ENCODE data around the gene GALE.
A peak's percentile ranks its signal among the peaks of the same experiment; 100 is the strongest.
"Not testable (repeated sequence)": the region's sequence is repeated elsewhere in the genome, so short reads cannot be mapped to it uniquely, and the experiment has no call there.

GALE gene

DNA sequence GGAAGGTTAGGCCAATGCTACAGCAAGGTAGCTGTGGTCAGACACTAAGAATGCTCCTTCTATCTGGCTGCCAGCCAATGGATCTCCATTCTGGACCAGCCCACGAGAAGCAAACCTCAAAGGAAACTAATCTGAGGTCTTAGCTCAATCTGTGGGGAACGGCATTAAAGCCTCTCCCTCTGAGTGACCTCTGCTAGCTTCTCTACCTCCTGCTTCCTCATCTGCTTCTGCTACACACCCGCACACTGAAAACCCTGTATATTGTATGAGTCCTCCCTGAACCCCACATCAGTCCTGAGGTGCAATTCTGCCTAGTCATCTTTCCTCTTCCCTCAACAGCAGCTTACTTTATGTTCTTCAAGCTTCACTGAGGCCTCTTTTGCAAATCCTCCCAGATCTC, 6.9 kb upstream of the GALE start:
- no peak for DNase-seq

DNA sequence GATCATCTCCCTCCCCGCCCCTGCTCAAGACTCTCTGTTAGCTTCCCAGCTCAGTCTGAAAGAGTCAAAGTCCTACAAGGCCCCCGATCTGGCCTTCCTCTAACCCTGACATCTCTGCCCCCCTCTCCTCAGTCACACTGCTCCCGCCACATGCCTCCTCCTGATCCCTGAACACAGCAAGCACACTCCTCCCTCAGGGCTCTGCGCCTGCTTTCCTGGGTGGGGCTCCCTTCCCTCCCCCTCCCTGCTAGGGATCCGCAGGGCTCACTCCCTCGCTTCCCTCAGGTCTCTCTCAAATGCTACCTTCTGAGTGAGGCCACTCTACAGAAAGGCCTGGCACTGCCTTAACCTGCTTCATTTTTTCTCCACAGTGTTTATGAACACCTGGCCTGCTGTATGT, 5.7 kb upstream of the GALE start:
- no peak for DNase-seq

DNA sequence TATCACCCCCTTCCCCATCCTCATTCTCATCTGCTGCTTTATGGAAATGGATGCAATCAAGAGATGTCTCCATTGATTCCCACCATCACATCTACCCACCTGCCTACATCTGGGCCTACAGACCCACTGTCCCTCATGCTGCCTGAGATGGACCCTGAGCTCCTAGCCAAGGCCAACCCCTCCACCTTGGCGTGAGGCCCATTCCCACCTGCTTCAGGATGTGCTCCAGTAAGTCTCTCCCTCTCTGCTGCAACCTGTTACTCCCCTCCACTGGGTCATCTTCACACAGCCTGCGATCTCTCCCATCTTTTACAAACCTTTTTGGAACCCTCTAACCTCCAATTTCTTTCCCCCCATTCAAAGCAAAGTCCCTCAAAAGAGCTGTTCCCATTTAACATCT, 4.5 kb upstream of the GALE start:
- no peak for DNase-seq

DNA sequence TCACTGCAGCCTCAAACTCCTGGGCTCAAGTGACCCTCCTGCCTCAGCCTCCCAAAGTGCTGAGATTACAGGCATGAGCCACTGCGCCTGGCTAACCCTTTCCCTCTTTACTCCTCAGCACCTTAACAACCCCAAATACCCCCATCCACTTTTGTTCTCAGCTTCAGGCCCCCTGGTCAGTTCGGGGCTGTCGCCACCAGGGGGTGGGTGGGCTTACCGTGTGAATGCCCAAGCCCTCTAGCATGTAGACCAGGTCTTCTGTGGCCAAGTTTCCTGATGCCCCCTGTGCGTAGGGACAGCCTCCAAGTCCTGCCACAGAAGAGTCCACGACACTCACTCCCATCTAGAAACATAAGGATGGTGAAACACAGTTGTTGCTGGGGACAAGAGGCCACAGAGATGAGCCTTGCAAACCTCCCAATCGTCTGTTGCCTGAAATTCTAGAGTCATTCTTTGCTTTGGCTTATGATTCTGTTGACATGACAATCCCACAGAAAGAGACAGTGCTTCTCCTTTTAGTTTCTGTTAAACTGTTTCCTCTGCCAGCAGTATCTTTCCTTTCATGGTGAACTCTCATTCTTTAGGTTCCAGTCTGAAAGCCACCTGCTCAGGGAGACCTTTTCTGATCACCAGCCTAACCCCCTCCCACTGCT, 3.8 kb upstream of the GALE start:
- DNase-seq: no peak

DNA sequence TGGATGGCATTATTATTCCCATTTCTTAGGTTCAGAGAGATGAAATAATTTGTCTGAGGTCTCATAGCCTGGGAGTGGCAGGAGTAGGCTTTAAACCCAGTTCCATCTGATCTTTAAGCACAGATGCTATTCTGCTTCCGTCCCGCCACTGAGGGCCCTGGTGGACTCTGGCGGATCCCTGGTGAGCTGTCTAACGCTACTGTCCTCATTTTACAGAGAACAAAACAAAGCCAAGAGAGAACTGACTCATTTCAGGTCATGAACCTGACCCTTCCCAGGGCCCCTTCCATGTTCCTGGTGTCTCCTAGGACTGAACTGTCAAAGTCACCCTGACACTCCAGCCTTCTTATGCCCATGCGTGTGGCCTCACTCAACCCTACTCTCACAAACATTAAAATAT, 3.1 kb upstream of the GALE start:
- no peak for DNase-seq

DNA sequence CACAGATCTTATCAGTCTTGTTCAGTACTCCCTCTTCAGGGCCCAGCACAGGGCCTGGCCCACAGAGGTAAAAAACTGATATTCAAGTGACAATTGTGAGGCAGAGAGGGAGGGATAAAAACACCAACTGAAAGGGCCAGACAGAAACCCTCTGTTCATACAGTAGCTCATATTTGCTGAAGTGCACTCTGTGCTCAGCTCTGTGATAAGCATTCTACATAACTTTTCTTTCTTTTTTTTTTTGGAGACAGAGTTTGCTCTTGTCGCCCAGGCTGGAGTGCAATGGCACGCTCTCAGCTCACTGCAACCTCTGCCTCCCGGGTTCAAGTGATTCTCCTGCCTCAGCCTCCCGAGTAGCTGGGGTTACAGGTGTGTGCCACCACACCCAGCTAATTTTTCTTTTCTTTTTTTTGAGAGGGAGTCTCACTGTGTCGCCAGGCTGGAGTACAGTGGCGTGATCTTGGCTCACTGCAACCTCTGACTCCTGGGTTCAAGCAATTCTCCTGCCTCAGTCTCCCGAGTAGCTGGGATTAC, 2.3 kb upstream of the GALE start:
- not testable (repeated sequence) for DNase-seq

DNA sequence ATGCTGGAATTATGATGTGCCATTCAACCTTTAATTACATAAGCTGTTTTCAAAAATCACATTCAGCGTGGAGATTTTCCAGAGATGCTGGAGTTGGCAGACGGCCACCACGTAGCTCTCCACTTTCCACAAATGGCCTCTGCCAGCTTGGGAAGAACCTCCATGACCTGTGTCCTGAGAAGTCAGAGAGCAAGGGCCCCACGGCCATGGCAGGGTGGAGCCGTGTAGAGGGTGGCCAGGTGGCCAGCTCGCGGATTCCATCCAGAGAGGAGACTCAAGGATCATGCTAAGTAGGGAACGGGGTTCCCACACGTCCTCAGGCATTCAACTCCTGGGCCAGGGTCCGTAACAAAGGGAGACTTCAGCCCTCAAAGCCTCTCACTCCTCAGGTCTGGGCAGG, 1.3 kb upstream of the GALE start:
- no peak for DNase-seq

DNA sequence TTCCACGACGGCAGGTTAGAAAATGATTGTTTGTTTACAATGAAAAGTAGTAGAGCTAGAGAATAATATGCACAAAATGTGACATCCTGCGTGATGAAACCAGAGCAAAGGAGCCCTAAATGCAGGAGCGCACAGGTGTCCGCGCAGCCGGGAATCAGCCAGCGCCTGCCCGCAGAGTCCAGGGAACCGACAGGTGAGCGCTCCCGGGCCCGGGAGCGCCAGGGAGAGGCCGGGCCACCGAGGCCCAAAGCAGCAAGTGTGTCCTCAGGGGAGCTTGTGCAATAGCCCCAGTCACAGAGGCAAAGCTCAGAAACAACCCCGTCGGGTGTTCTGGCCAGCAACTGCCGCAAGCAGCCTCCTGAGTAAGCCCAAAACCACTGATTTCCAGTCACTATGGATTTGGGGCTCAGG, 789 bp upstream of the GALE start:
- DNase-seq: no peak

DNA sequence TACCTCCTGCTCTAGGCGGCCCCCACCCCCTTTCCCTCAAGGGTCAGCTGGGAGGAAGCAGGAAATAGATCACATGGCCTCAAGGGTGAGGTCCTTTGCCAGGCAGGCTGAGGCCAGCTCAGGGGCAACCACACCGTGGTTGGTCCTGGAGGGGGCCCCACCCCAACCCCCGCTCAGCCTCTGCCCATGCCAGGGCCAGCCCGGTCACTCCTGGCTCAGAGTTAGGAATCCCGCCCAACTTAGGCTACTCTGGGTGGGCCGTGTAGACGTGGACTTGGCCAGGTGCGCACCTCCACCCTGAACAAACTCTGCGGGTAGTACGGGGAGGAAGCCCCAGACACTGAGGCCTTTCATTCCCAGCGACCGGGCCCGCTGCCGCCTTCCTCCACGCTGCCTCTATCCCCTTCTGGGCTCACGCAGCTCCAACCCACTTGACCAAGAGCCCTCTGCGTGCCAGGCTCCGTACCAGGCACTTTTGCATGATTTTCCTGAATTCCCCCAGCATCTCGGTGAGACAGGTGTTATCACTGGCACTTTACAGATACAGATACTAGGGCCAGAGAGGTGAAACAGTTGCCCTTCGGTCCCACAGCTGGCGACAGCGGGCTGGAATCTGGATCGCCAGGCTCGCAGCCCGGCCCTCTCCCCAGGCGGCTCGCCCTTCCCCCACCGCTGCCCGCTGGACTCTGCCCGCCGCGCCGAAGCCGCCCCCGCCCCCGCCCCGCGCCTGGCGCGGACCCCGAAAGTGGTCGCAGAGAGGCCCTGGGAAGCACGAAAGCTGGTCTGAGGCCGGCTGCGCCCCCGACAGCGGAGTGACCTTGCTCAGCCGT, 769 bp downstream of the GALE start:
- DNase-seq: peak; percentile 65

DNA sequence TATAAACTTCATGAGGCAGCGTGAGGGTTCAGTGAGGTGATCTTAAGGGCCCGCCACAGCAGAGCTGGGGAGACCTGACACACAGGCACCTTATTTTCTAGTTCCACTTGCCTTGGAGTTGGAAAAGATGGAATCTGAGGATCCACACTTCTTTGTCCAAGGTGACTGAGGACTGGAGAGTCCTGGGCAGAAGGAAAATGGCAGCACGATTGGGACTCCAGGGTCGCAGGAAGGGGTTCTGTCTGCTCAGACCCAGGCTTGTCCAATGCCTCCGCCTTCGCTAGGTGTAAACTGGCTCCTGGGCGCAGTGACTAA, 1.3 kb downstream of the GALE start:
- no peak for DNase-seq

DNA sequence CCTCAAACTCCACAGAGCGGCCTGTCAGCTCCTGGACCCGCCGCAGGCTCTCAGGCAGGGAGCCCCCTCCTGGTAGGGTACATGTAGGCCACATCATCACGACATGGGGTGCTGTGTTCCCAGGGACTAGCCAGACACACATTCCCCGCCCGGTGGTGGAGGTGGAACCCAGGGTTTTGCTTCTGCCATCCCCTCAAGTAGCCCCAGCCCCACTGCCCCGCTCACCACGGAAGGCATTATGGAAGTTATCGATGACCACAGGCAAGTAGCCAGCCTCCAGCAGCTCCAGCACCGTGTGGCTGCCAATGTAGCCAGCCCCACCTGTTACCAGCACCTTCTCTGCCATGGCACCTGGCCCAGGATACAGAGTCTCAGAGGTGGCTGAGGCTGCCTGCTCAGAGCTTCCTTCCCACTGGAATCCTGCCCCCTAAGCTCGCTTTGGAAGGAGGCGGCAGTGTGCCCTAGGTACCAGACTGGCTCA, 1.9 kb downstream of the GALE start:
- DNase-seq: no peak

DNA sequence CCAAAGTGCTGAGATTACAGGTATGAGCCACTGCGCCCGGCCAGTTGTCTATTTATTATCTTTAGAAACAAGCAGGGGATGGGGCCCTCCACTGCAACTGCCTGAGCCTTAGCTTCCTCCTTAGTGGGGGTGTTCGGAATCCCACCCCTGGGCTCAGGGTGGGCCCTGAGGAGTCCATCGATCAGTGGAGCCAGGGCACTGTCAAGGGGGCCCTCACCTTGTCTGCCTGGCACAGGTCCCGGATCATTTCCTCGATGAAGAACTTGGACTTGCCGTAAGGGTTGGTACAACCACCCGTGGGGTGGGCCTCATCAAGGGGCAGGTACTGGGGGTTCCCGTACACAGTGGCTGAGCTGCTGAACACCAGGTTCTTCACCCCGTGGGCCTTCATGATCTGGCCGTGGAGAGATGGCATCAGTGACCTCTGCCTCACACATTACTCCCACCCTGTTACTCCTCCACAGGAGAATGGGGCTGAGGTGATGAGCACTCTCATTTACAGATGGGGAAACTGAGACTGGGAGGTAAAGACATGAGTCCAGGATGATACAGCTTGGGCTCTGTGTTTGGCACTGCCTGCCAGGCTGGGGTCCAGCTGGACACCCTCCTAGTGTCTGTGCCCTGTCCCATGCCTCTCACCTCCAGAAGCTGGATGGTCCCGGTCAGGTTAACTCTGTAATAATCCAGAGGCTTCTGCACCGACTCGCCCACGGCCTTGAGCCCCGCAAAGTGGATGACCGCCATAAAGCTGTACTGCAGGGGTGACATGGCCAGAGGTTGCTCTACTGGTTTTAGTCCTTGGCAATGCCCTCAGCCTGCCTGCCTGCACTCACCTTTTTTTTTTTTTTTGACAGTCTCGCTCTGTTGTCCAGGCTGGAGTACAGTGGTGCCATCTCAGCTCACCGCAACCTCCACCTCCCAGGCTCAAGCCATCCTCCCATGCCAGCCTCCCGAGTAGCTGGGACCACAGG, 2.8 kb downstream of the GALE start:
- no peak for DNase-seq

DNA sequence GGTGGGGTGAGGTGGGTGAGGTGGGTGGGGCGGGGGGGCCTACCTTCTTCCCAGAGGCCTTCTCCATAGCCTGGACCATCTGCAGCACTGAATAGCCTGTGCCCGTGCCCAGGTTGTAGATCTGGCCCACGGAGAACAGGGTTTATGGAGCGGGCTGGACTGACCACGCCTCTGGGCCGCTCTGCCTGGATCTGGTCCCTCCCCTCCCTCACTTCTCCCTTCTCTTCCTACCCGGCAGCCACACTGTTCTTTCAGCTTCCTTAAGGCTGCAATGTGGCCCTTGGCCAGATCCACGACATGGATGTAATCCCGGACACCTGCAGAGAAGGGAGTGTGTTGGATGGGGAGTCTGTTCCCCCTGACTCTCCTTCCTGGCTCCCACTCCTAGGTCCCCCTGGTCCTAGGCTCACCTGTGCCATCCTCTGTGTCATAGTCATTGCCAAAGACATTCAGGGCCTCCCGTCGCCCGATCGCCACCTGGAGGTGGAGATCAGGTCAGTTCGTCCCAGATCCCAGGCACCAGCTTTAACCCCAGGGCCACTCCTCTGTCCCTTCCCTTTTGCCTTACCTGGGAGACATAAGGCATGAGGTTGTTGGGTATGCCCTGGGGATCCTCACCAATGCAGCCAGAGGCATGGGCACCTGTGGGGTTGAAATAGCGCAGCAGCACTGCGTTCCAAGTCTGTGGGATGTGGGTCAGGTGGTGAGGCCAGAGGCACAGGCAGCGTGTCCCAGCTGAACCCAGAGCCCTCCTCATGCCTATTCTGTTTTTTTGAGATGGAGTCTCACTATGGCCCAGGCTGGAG, 3.9 kb downstream of the GALE start:
- no peak for DNase-seq

DNA sequence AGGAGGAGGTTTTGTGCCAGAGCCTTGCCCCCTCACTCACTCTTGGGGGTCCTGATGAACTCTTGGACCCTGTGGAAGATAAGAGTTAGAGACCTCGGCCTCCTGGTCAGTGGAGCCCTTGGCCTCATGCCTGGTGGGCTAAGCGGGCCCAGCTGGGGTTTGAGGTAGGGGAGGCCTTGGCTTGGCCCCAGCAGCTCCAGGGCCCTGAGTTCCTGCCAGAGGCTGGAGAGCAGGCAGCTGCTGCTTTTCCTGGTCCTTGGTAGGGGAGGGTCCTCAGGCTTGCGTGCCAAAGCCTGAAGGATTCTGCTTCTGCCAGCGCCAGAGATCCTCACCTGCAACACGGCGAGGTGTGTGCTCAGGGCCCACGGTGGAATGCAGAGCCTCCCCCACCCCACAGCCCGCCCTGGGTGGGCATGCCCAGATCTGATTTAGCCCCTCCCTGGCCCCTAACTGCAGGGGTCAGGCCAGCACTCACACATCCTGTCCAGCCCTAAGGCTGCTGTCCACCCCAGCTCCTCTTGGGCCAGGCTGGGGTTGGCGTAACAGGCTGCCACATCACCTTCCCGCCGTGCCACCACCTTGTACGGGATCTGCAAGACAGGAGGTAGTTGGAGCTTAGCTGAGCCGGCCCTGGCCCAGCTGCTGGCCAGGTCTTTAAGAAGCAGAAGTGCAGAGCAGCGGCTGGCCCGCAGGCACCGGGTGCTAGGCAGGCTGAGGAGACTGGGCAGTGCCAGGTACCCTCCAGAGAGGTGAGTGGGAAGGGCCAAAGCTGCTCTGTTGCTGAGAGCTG, 4.7 kb downstream of the GALE start:
- DNase-seq: no peak

DNA sequence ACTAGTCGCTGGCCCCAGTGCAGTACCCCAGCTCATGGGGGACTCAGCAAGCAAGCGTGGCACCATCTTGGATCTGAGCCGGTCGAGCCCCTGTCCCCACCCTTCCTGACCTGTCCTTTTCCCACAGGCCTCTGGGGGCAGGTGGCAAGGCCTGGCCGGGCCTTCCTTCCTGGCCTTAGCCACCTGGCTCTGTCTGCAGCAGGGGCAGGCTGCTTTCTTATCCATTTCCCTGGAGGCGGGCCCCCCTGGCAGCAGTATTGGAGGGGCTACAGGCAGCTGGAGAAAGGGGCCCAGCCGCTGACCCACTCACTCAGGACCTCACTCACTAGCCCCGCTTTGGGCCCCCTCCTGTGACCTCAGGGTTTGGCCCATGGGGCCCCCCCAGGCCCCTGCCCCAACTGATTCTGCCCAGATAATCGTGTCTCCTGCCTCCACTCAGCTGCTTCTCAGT, 5.8 kb downstream of the GALE start:
- DNase-seq: not testable (repeated sequence)

DNA sequence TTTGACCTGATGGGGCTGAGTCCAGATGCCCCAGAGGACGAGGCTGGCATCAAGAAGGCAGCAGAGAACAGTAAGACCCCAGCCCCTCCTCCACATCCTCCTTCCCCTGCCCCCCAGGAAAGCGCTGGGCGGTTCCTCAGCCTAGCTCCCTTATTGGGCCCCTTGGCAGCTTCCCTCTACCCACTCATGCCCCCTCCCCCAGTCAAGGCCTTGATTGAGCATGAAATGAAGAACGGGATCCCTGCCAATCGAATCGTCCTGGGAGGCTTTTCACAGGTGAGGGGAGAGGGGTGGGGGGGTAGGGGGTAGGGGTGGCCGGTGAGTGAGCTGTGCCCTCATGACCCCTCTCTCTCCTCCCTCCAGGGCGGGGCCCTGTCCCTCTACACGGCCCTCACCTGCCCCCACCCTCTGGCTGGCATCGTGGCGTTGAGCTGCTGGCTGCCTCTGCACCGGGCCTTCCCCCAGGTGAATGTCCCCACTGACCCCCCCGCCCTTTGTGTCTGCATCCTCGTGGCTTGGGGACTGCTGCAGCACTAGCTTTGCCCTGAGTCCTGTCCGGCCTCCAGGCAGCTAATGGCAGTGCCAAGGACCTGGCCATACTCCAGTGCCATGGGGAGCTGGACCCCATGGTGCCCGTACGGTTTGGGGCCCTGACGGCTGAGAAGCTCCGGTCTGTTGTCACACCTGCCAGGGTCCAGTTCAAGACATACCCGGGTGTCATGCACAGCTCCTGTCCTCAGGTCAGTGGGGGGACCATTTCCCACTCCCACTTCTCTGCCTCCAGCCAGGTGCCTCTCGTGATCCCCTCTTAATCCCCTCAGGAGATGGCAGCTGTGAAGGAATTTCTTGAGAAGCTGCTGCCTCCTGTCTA, 6.5 kb downstream of the GALE start:
- no peak for DNase-seq

DNA sequence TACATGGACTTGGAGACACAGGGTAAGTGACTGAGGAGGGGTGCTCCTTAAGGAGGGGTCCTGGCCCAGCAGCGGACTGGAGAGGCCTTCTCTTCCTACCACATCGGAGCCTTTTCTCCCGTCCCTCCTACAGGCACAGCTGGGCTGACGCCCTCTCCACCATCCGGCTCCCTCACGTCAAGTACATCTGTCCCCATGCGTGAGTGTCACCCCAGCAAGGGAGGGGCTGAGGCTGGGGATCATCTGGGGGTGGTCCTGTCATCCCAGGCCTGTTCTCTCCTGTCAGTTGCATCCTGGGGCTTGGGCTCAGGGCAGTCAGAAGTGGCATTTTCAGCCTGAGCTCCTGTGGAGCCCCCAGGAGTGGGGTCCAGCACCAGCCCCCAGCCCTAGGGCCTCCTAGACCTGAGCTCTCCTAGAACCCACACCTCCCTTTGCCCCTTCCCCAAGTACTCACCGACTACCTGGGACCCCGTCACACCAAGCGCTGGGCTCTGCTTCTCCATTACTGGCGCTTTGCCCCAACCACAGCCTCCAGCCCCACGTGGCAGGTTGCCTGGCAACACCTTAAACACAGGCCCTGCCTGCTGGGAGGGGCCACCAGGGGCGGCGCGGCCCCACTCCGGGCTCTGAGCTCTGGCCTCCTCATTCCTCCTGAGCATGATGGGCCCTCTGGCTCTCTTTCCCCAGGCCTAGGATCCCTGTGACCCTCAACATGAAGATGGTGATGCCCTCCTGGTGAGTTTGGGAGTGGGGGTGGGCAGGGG, 7.4 kb downstream of the GALE start:
- DNase-seq: no peak

DNA sequence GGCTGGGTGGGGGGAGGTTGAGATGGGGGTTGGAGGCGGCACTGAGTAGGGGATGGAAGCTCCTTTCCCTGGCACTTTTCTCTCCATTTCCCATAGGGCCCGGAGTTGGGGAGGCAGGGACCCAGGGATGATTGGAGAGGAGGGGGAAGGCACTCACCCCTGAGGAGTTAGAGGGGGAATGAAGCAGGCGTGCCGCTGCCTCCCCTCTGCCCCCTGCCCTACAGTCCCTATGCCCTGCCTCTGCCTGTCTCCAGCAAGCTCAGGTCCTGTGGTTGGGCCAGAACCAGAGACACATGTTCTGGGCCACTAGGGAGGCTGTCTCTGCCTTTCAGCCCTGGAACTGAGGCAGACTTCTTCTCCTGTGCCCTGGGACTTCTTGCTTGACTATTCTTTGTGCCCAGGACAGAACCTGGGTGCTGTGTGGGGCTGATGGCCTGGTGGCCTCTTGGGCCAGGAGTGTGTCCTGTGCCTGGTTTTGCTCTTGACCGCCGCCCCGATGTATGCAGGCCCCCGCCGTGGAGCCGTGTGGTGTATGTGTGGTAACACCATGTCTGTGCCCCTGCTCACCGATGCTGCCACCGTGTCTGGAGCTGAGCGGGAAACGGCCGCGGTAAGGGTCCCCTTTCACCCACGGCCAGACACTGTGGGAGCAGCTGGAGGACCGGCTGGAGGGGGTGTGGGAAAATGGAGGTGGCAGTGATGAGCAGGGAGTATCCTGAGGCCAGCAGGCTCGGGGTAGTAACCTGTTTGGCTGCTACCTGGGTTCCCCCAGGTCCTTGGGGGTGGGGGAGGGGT, 8.2 kb downstream of the GALE start:
- DNase-seq: no peak
